M059J (cell line): ENCODE results near the gene UQCC3. TPM values are rescaled to one million over a fixed set of nuclear protein-coding genes. Genes with fewer than 3 reads are reported as not detected.
"Not testable (repeated sequence)": the region's sequence is repeated elsewhere in the genome, so short reads cannot be mapped to it uniquely, and the experiment has no call there.

Experiments
- DNase-seq: peaks from one replicate; pipeline ENCODE4 v3.0.0-alpha.2; 2012; ENCODE audit warnings: low read depth
- total RNA-seq: library from RNA; depleted of rRNA; stranded (reverse); fragments of >200 nt; shearing (Covaris generic); gene quantifications from 2 replicates; pipeline ENCODE4 v1.2.3, GENCODE V29; 2014

The UQCC3 gene
- total RNA-seq, 1 experiment from 2014 or later: 12.6 TPM

- DNase-seq: no peak
Measured at GRCh38 chr11:62702246-62702645, 30.8 kb downstream of the UQCC3 start.

GRCh38 chr11:62703921-62704320, 32.4 kb downstream of the UQCC3 start:
- DNase-seq: not testable (repeated sequence)

- DNase-seq: peak; percentile 50
Measured at GRCh38 chr11:62705413-62705812, 33.9 kb downstream of the UQCC3 start.

GRCh38 chr11:62705880-62706849, 34.7 kb downstream of the UQCC3 start:
- peak; percentile 94 for DNase-seq

- DNase-seq: no peak
Measured at GRCh38 chr11:62706850-62707247, 35.4 kb downstream of the UQCC3 start.

GRCh38 chr11:62707277-62707861, 35.9 kb downstream of the UQCC3 start, which contains the start of the genes BSCL2 and GNG3:
TSS of gene BSCL2 (minus strand) at chr11:62707424. CDS start at chr11:62707195, 229 bp downstream.
TSS of gene GNG3 (plus strand) at chr11:62707676. CDS start at chr11:62708296, 620 bp downstream.
- DNase-seq: no peak

- no peak for DNase-seq
Measured at GRCh38 chr11:62708392-62708791, 36.9 kb downstream of the UQCC3 start.

- DNase-seq: no peak
Measured at GRCh38 chr11:62708793-62709192, 37.3 kb downstream of the UQCC3 start.

- peak; percentile 98 for DNase-seq
Measured at GRCh38 chr11:62709247-62710000, 38.0 kb downstream of the UQCC3 start.

GRCh38 chr11:62710001-62710345, 38.5 kb downstream of the UQCC3 start:
- DNase-seq: peak; percentile 62

GRCh38 chr11:62712276-62712812, 40.9 kb downstream of the UQCC3 start:
- no peak for DNase-seq

GRCh38 chr11:62712861-62713260, 41.4 kb downstream of the UQCC3 start:
- no peak for DNase-seq

GRCh38 chr11:62713343-62713742, 41.9 kb downstream of the UQCC3 start:
- no peak for DNase-seq

GRCh38 chr11:62715150-62716130, 44.0 kb downstream of the UQCC3 start:
- DNase-seq: no peak

GRCh38 chr11:62716206-62716605, 44.7 kb downstream of the UQCC3 start:
- no peak for DNase-seq

GRCh38 chr11:62716816-62717215, 45.3 kb downstream of the UQCC3 start:
- DNase-seq: no peak

- DNase-seq: no peak
Measured at GRCh38 chr11:62719302-62719978, 48.0 kb downstream of the UQCC3 start.

GRCh38 chr11:62721994-62722393, 50.5 kb downstream of the UQCC3 start:
- DNase-seq: no peak
